ENCODE measurements around the gene GJB2. TPM values are rescaled to one million over a fixed set of nuclear protein-coding genes. Genes with fewer than 3 reads are reported as not detected.

Gene GJB2
- total RNA-seq, 1 donor from 2014 or later = not detected

GRCh38 chr13:20192158-20192835 is 441 bp downstream of the GJB2 start:
- DNase-seq (ENCODE audit: low read depth, low spot score) = no peak

- no peak for DNase-seq (ENCODE audit: low read depth, low spot score)
Measured at GRCh38 chr13:20191311-20192157, 1.2 kb downstream of the GJB2 start.

DNA sequence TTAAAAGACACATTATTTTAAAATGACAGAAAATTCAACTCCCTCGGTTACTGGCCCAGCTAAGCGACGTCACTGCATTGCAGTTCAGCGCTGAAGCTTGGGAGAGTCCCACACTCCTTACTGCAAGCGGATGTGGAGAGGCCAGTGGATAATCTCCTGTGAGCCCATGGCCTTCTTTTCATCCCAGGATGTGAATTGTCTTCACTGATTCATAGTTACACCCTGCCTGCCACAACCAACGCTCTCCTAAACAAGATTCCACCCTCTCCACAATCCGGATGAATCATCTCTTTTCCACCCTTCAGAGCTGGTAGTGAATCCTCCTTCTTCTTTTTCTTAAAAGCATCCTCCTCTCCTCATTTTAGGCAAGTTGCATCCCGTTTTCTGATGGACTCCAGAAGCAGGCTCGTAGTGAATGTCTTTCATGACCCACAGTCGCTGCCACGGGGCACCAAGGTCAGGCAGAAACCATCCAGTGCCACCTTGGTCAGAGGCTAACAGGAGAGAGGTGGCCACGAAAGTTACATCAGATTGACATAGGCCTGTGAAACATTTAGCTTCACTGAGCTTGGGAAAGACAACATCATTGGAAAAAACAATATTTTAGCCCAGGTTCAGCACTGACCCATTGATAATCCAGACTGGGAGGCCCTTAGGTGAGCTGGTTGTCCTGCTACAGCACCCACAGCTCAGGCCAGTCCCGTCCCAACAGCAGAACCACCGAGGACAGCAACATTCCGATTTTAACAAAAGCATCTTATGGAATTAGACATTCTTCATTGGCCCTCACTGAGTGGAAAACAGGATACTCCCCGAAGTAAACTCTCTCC is 2.0 kb downstream of the GJB2 start:
- no peak for DNase-seq (ENCODE audit: low read depth, low spot score)

- no peak for DNase-seq (ENCODE audit: low read depth, low spot score)
Measured at GRCh38 chr13:20190076-20190475, 2.7 kb downstream of the GJB2 start.

- DNase-seq (ENCODE audit: low read depth, low spot score) = no peak
Measured at GRCh38 chr13:20188667-20189553, 3.8 kb downstream of the GJB2 start.

- no peak for DNase-seq (ENCODE audit: low read depth, low spot score)
Measured at GRCh38 chr13:20186771-20187170, 6.0 kb downstream of the GJB2 start.

- no peak for DNase-seq (ENCODE audit: low read depth, low spot score)
Measured at GRCh38 chr13:20185366-20186056, 7.2 kb downstream of the GJB2 start.

DNA sequence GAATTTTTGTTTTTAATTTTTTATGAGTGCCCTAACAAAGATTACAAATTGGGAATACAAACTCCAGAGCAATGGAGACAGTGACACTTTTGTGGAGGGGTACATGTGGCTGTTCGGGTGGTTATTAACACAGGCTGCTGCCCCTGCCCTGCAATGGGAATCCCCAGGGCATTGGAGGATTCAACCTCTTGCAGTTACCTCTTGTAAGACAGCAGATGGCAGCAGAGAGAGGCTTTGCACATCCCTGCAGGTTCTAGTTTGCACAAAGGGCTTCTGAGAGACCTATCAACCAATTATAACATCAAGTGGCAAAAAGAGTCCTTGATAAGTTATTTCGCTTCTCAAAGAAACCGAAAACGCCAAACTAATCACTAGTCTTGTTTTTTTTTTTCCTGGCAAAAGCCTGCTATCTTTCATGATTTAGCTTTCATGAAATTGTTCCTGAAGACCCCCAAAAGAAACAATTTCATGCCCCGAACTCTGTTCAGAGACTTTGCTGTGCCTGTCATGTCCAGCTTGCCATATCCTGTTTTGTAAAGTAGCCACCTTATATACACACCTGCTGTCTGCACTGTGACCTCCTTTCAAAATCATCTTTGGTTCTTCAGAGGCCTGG is 10.4 kb downstream of the GJB2 start:
- DNase-seq (ENCODE audit: low read depth, low spot score) = peak; percentile 44

GRCh38 chr13:20181188-20181587 is 11.6 kb downstream of the GJB2 start:
- DNase-seq (ENCODE audit: low read depth, low spot score) = no peak

- DNase-seq (ENCODE audit: low read depth, low spot score) = no peak
Measured at GRCh38 chr13:20178156-20178555, 14.6 kb downstream of the GJB2 start.

DNA sequence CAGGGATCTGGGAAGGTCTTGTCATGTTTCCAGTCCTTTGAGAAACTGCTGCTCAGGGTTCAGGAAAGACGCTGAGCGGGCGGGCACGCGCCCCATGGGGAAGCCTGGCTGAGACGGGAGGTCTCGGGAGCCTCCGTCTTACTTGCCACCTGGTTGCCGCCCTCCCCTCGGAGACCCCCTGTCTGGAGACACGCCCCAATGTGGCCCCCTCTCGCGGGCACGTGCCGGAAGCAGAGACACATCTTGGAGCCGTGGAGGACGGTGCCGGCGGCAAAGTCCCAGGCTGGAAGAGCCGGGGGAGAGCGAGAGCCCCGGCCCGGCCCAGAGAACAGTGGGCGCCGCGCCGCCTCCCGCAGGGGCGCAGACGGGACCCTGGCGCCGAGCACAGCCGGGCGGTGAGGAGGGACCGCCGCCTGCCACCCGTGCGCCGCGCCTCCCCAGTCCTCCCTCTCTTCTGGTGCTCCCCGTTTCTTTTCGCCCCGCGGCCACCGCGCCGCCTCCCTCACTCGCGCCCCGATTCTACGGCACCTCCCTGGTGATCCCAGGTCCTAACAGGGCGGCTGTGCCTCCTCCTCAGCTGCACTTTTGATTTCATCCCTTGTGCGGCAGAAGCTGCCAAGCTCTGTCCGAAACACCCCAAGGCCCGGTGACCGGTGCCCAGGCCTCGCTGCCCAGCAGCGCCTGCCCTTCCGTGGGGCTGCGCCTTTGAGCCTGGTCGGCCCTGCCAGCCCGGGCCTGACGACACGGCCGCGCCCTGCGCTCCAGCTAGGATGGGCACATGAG is 15.5 kb downstream of the GJB2 start:
- DNase-seq (ENCODE audit: low read depth, low spot score) = no peak

- no peak for DNase-seq (ENCODE audit: low read depth, low spot score)
Measured at GRCh38 chr13:20175907-20176652, 16.7 kb downstream of the GJB2 start.

DNA sequence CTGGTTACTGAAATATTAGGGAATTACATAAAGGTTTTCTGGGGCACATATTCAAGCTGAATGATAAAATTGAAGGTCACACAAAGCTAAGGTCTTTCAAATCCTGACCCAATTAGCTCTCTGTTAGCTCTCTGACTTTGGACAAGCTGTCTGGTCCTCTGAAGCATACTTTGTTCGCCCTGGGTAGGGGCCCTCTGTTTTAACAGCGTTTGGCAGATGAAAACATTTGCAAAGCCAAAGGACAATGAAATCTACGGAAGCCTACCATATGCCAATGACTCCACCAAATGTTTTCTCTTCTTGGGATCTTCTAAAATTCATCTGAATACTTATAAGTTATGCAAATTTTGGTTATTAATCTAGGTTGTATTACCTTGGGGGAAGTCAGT is 17.3 kb downstream of the GJB2 start:
- no peak for DNase-seq (ENCODE audit: low read depth, low spot score)

GRCh38 chr13:20174656-20175405 is 17.9 kb downstream of the GJB2 start:
- DNase-seq (ENCODE audit: low read depth, low spot score) = peak; percentile 36

DNA sequence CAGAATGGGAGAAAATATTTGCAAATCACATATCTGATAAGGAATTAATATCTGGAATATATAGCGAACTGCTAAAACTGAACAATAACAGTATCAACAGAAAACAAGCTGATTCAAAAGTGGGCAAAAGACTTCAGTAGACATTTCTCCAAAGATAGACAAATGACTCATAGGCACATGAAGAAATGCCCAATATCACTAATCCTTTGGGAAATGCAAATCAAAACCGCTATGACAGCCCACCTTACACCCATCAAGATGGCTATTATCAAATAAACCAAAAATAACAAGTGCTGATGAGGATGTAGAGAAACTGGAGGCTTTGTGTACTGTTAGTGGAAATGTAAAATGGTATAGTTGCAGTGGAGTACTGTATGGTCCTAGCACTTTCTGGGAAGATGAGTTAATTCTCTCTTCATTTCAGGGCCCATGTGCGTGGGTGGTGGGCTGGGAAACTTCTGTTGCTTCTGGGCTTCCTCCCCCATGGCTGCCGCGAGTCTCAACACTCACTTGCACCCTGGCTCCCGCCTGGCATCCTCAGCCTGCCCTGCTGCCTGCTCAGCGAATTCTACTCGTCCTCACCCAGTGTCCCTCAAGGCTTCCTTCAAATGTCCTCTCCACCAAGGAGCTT is 19.5 kb downstream of the GJB2 start:
- DNase-seq (ENCODE audit: low read depth, low spot score) = no peak

DNA sequence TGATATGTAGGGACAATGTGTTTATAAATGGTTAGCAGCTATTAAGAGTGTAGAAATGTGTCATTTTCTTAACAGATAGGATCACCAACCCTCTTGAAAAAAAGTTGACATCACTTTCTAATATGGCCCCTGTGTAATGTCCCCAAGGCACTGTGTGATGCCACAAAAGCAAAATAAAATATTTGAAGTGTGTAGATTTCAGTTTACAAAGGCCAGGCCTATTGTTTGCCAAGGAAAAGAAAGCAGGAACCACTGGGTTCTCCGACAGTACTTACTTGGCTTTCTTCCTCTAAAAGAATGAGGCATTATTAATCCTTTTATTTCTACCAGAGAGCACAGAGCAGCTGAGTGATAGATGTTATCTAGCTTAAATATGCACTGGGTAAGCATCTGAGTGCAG is 21.4 kb downstream of the GJB2 start:
- DNase-seq (ENCODE audit: low read depth, low spot score) = no peak

DNA sequence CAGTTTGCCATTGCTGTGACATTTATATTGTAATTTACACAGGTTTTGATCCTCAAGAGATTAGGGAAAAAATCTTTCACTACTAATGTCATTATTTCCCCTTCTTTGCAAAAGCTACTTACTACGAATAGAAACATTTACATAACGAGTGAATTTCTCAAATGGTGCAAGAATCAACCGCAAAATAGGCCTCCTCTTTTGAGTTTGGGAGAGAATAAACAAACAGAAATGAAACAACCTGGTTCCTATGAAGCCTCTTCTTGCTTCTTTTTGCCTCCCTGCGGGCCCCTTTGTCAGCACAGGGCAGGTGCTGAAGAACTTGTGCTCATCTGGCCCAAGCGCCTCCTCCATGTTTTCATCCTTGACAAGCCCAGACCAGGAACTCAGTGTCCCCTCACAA is 21.8 kb downstream of the GJB2 start:
- DNase-seq (ENCODE audit: low read depth, low spot score) = no peak
